AG04450 (cell line): ENCODE results near the gene EPB41L5. TPM values are rescaled to one million over a fixed set of nuclear protein-coding genes. Genes with fewer than 3 reads are reported as not detected.
"Not testable (repeated sequence)": the region's sequence is repeated elsewhere in the genome, so short reads cannot be mapped to it uniquely, and the experiment has no call there.

Experiments
- CTCF ChIA-PET: fragments of 300-600, 350-600 bp; formaldehyde crosslinking; extraction: SDS; loops from one replicate; lab custom pipeline; 2022; ENCODE audit warnings: antibody characterized with exemption, inconsistent platforms; lab: Charles Lee
- POLR2A ChIA-PET: fragments of 350-600 bp; formaldehyde crosslinking; extraction: SDS; loops from one replicate; lab custom pipeline; 2021; ENCODE audit warnings: antibody characterized with exemption, inconsistent platforms; lab: Yijun Ruan, JAX
- DNase-seq: peaks from one replicate; pipeline ENCODE4 v3.0.0-alpha.2; 2011; ENCODE audit warnings: low read depth, low spot score
- H3K27ac ChIP-seq: one replicate; pipeline ENCODE4 v1.5.1; 2012; ENCODE audit warnings: low read depth, low read length, control low read depth
- H3K27me3 ChIP-seq: one replicate; pipeline ENCODE4 v1.6.0; 2012; ENCODE audit warnings: low read length; ENCODE audit not compliant: control insufficient read depth, insufficient read depth
- H3K4me3 ChIP-seq: 2 replicates; pipeline ENCODE4 v1.5.1; 2011; ENCODE audit warnings: mild to moderate bottlenecking, low read depth, low read length, control low read depth
- H3K9me3 ChIP-seq: 2 replicates; pipeline ENCODE4 v1.5.1; 2012; ENCODE audit warnings: low read length; ENCODE audit not compliant: control insufficient read depth, insufficient read depth
- polyA plus RNA-seq: library from polyadenylated mRNA; depleted of rRNA; stranded (reverse); fragments of >200 nt; gene quantifications from 2 replicates; pipeline ENCODE4 v1.2.3, GENCODE V29; 2011
- TF ChIP-seq, protein P1 (sequence below): IDR thresholded peaks from 2 replicates; pipeline ENCODE4 v1.5.1; 2011; ENCODE audit warnings: low read depth, low read length, control low read depth, inconsistent platforms

The EPB41L5 gene
- polyA plus RNA-seq, 1 experiment: 17.1 TPM

DNA sequence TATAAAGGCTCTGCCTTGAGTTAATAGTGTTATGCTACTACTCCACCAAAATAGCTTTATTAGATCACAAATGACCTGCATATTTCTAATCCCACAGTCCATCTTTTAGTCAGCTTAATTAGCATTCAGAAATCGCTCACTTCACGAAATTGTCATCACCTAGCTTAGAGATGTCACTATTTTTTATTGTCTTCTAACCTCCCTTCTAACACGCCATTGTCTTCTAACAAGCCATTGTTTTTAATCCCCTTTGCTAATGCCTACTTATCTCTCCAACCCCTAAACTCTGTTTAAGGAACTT lies 97.1 kb downstream of the EPB41L5 start:
- Histone ChIP-seq H3K9me3 (no peaks in the 10 kb centered on the region), H3K27me3 (no peaks in the 10 kb centered on the region), H3K4me3 (no peak overlapping the region), H3K27ac (no peak overlapping the region)
- TF ChIP-seq, protein P1, sequence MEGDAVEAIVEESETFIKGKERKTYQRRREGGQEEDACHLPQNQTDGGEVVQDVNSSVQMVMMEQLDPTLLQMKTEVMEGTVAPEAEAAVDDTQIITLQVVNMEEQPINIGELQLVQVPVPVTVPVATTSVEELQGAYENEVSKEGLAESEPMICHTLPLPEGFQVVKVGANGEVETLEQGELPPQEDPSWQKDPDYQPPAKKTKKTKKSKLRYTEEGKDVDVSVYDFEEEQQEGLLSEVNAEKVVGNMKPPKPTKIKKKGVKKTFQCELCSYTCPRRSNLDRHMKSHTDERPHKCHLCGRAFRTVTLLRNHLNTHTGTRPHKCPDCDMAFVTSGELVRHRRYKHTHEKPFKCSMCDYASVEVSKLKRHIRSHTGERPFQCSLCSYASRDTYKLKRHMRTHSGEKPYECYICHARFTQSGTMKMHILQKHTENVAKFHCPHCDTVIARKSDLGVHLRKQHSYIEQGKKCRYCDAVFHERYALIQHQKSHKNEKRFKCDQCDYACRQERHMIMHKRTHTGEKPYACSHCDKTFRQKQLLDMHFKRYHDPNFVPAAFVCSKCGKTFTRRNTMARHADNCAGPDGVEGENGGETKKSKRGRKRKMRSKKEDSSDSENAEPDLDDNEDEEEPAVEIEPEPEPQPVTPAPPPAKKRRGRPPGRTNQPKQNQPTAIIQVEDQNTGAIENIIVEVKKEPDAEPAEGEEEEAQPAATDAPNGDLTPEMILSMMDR: no peak
- DNase-seq: no peak
- CTCF ChIA-PET: interaction anchor here (0.6 to 3.4 kb wide), 15 partner anchors 9 to 571 kb away, joined by 3 to 87 read pairs (median 5); no protein-coding TSS in a partner anchor
- POLR2A ChIA-PET: no interaction called here

DNA sequence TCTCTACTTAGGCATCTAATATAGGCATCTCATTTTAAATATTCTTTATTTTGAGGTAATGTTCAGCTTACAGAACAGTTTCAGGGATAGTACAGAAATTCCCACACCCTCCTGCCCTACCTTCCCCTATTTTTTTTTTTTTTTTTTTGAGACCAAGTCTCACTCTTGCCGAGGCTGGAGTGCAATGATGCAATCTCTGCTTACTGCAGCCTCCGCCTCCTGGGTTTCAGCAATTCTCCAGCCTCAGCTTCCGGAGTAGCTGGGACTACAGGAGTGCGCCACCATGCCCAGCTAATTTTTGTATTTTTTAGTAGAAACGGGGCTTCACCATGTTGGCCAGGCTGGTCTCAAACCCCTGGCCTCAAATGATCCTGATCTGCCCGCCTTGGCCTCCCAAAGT lies 97.6 kb downstream of the EPB41L5 start:
- Histone ChIP-seq H3K27me3 (no peaks in the 10 kb centered on the region), H3K9me3 (no peaks in the 10 kb centered on the region), H3K4me3 (no peak overlapping the region), H3K27ac (no peak overlapping the region)
- no peak for DNase-seq
- TF ChIP-seq, protein P1: no peak
- ChIA-PET CTCF (interaction anchor here (0.6 to 3.4 kb wide), 13 partner anchors 8 to 571 kb away, joined by 3 to 87 read pairs (median 6); no protein-coding TSS in a partner anchor), POLR2A (no interaction called here)

DNA sequence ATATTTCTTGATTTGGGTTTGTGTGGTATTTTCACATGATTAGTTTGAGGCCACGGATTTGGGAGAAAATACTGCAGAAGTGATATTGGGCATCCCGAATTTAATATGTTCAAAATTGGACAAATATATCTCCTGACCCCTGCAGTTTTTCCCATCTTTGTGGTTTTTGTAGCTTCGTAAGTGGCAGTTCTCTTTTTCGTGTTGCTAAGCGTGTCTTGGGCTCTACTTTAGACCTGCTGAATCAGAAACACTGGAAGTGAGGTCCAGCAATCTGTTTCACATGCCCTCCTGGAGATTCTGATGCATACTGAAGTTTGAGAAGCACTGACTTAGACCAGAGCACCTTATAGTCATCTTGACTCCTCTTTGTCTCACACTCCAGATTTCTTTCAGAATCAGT lies 98.3 kb downstream of the EPB41L5 start:
- CTCF ChIA-PET: interaction anchor here (1.0 to 3.4 kb wide), 3 partner anchors 64 to 202 kb away, joined by 4 to 87 read pairs (median 29); no protein-coding TSS in a partner anchor
- TF ChIP-seq, protein P1: no peak

DNA sequence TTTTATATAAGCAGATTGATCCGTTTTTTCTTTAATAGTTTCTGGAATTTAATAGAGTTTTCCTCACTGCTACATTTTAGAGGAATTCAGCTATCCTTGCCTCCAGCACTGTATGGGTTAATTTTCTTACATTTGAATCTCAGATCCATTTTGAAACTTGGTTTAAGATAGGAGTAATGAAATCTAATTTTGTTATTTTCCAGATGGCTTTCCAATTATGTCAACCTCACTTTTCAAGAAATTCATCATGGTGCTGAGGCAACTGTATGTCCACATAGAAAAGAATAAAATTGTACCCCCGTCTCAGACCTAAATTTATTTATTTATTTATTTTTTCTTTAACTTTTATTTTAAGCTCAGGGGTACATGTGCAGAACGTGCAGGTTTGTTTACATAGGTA lies 105.1 kb downstream of the EPB41L5 start:
- ChIA-PET CTCF (interaction anchor here (0.6 to 2.5 kb wide), 3 partner anchors 9 to 413 kb away, joined by 3 to 6 read pairs (median 3); no protein-coding TSS in a partner anchor), POLR2A (no interaction called here)

More for the DNA sequence above, 98.3 kb downstream of the EPB41L5 start:
- Histone ChIP-seq H3K4me3 (no peak overlapping the region), H3K27me3 (no peaks in the 10 kb centered on the region), H3K27ac (no peak overlapping the region), H3K9me3 (no peaks in the 10 kb centered on the region)
- DNase-seq: no peak
- POLR2A ChIA-PET: no interaction called here

DNA sequence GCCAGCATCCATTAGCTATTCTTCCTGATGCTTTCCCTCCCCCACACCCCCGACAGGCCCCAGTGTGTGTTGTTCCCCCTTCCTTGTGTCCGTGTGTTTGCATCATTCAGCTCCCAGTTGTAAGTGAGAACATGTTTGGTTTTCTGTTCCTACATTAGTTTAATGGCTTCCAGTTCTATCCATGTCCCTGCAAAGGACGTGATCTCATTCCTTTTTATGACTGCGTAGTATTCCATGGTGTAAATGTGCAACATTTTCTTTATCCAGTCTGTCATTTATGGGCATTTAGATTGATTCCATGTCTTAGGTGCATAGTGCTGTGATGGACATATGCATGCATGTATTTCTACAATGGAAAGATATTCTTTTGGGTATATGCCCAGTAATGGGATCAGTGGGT lies 105.6 kb downstream of the EPB41L5 start:
- CTCF ChIA-PET: interaction anchor here (0.6 to 2.5 kb wide), 2 partner anchors 9 to 413 kb away, joined by 3 to 6 read pairs; no protein-coding TSS in a partner anchor
- H3K4me3 ChIP-seq: no peak overlapping the region
- no peaks in the 10 kb centered on the region for H3K9me3 ChIP-seq
- no peak overlapping the region for H3K27ac ChIP-seq
- no peaks in the 10 kb centered on the region for H3K27me3 ChIP-seq
- POLR2A ChIA-PET: no interaction called here
- TF ChIP-seq, protein P1: no peak
- no peak for DNase-seq

More for the DNA sequence above, 105.1 kb downstream of the EPB41L5 start:
- Histone ChIP-seq H3K4me3 (no peak overlapping the region), H3K9me3 (no peaks in the 10 kb centered on the region), H3K27ac (no peak overlapping the region), H3K27me3 (no peaks in the 10 kb centered on the region)
- TF ChIP-seq, protein P1: no peak
- no peak for DNase-seq

DNA sequence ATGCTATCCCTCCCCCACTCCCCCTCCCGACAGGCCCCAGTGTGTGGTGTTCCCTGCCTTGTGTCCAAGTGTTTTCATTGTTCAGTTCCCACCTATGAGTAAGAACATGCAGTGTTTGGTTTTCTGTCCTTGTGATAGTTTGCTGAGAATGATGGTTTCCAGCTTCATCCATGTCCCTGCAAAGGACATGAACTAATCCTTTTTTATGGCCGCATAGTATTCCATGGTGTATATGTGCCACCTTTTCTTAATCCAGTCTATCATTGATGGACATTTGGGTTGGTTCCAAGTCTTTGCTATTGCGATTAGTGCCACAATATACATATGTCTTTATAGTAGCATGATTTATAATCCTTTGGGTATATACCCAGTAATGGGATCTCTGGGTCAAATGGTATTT lies 108.5 kb downstream of the EPB41L5 start:
- H3K27me3 ChIP-seq, H3K9me3 ChIP-seq, H3K4me3 ChIP-seq, POLR2A ChIA-PET, H3K27ac ChIP-seq, DNase-seq, CTCF ChIA-PET: not testable (repeated sequence)
